HEK293 (cell line): ENCODE measurements around the gene TMEM255A.

Experiments
- KLF1 ChIP-seq: fragments of 450-650 bp; formaldehyde crosslinking; IDR thresholded peaks from 2 replicates; pipeline ENCODE4 v1.5.1; 2016; ENCODE audit warnings: missing biosample characterization, missing genetic modification characterization
- KLF10 ChIP-seq: fragments of 450-650 bp; IDR thresholded peaks from 2 replicates; pipeline ENCODE4 v1.5.1; 2018; ENCODE audit warnings: missing biosample characterization, mild to moderate bottlenecking, missing genetic modification characterization
- OSR2 ChIP-seq: fragments of 450-650 bp; formaldehyde crosslinking; IDR thresholded peaks from 2 replicates; pipeline ENCODE4 v1.5.1; 2016; ENCODE audit warnings: missing biosample characterization, missing genetic modification characterization
- SETDB1 ChIP-seq: IDR thresholded peaks from one replicate; pipeline ENCODE4 v1.6.1; 2017; ENCODE audit warnings: mild to moderate bottlenecking, low read length, moderate library complexity, mixed read lengths; ENCODE audit not compliant: insufficient read length
- YY2 ChIP-seq: fragments of 450-650 bp; formaldehyde crosslinking; IDR thresholded peaks from 2 replicates; pipeline ENCODE4 v1.5.1; 2016; ENCODE audit warnings: missing biosample characterization, missing genetic modification characterization
- ZBTB17 ChIP-seq: fragments of 450-650 bp; formaldehyde crosslinking; IDR thresholded peaks from 2 replicates; pipeline ENCODE4 v1.5.1; 2016; ENCODE audit warnings: missing biosample characterization, missing genetic modification characterization
- ZBTB21 ChIP-seq: fragments of 450-650 bp; formaldehyde crosslinking; IDR thresholded peaks from 2 replicates; pipeline ENCODE4 v1.5.1; 2017; ENCODE audit warnings: missing biosample characterization, missing genetic modification characterization
- ZEB2 ChIP-seq: fragments of 450-650 bp; formaldehyde crosslinking; IDR thresholded peaks from 2 replicates; pipeline ENCODE4 v1.5.1; 2016; ENCODE audit warnings: missing biosample characterization, missing genetic modification characterization
- ZNF132 ChIP-seq: fragments of 450-650 bp; formaldehyde crosslinking; IDR thresholded peaks from 2 replicates; pipeline ENCODE4 v1.5.1; 2017; ENCODE audit warnings: missing biosample characterization, missing genetic modification characterization, borderline replicate concordance
- ZNF324 ChIP-seq: fragments of 450-650 bp; formaldehyde crosslinking; IDR thresholded peaks from 2 replicates; pipeline ENCODE4 v1.5.1; 2016; ENCODE audit warnings: missing biosample characterization, missing genetic modification characterization
- ZNF335 ChIP-seq: fragments of 450-650 bp; formaldehyde crosslinking; conservative IDR thresholded peaks from 2 replicates; pipeline ENCODE4 v1.5.1; 2016; ENCODE audit warnings: missing biosample characterization, missing genetic modification characterization
- ZNF510 ChIP-seq: fragments of 450-650 bp; formaldehyde crosslinking; IDR thresholded peaks from 2 replicates; pipeline ENCODE4 v1.5.1; 2018; ENCODE audit warnings: mild to moderate bottlenecking, missing genetic modification characterization, missing biosample characterization; ENCODE audit not compliant: insufficient replicate concordance
- ZNF521 ChIP-seq: fragments of 450-650 bp; formaldehyde crosslinking; IDR thresholded peaks from 2 replicates; pipeline ENCODE4 v1.5.1; 2017; ENCODE audit warnings: missing biosample characterization, mild to moderate bottlenecking, missing genetic modification characterization
- ZNF596 ChIP-seq: fragments of 450-650 bp; IDR thresholded peaks from 2 replicates; pipeline ENCODE4 v1.5.0; 2018; ENCODE audit warnings: missing biosample characterization, mild to moderate bottlenecking, missing genetic modification characterization, moderate library complexity
- ZNF707 ChIP-seq: fragments of 450-650 bp; formaldehyde crosslinking; IDR thresholded peaks from 2 replicates; pipeline ENCODE4 v1.5.1; 2016; ENCODE audit warnings: missing biosample characterization, missing genetic modification characterization
- ZNF747 ChIP-seq: fragments of 450-650 bp; formaldehyde crosslinking; IDR thresholded peaks from 2 replicates; pipeline ENCODE4 v1.5.1; 2016; ENCODE audit warnings: missing biosample characterization, missing genetic modification characterization
- ZNF76 ChIP-seq: fragments of 450-650 bp; formaldehyde crosslinking; IDR thresholded peaks from 2 replicates; pipeline ENCODE4; 2016; ENCODE audit warnings: low read depth, missing biosample characterization, missing genetic modification characterization, borderline replicate concordance
- ZSCAN23 ChIP-seq: fragments of 450-650 bp; formaldehyde crosslinking; IDR thresholded peaks from 2 replicates; pipeline ENCODE4 v1.5.1; 2016; ENCODE audit warnings: missing biosample characterization, missing genetic modification characterization
- ZSCAN30 ChIP-seq: fragments of 450-650 bp; IDR thresholded peaks from 2 replicates; pipeline ENCODE4 v1.5.1; 2018; ENCODE audit warnings: missing biosample characterization, mild to moderate bottlenecking, missing genetic modification characterization, moderate library complexity
- TF ChIP-seq, protein P1 (sequence below): fragments of 450-650 bp; formaldehyde crosslinking; IDR thresholded peaks from 2 replicates; pipeline ENCODE4 v1.5.1; 2017; ENCODE audit warnings: missing biosample characterization, missing genetic modification characterization
- TF ChIP-seq, protein P2 (sequence below): fragments of 450-650 bp; formaldehyde crosslinking; IDR thresholded peaks from 2 replicates; pipeline ENCODE4 v1.5.1; 2017; ENCODE audit warnings: missing biosample characterization, missing genetic modification characterization
- TF ChIP-seq, protein P3 (sequence below): fragments of 450-650 bp; formaldehyde crosslinking; optimal IDR thresholded peaks from 2 replicates; pipeline ENCODE3; 2016; ENCODE audit warnings: missing biosample characterization, mild to moderate bottlenecking, missing genetic modification characterization
- TF ChIP-seq, protein P4 (sequence below): fragments of 450-650 bp; formaldehyde crosslinking; IDR thresholded peaks from 2 replicates; pipeline ENCODE4 v1.5.0; 2017; ENCODE audit warnings: missing biosample characterization, missing genetic modification characterization, borderline replicate concordance
- TF ChIP-seq, protein P5 (sequence below): fragments of 450-650 bp; formaldehyde crosslinking; IDR thresholded peaks from 2 replicates; pipeline ENCODE4 v1.5.1; 2017; ENCODE audit warnings: missing biosample characterization, missing genetic modification characterization
- TF ChIP-seq, protein P6 (sequence below): fragments of 450-650 bp; formaldehyde crosslinking; IDR thresholded peaks from 2 replicates; pipeline ENCODE4 v1.5.1; 2016; ENCODE audit warnings: missing biosample characterization, missing genetic modification characterization
- TF ChIP-seq, protein P7 (sequence below): fragments of 450-650 bp; formaldehyde crosslinking; IDR thresholded peaks from 2 replicates; pipeline ENCODE4 v1.5.1; 2017; ENCODE audit warnings: missing biosample characterization, missing genetic modification characterization
- TF ChIP-seq, protein P8 (sequence below): fragments of 450-650 bp; formaldehyde crosslinking; IDR thresholded peaks from 2 replicates; pipeline ENCODE4 v1.5.1; 2016; ENCODE audit warnings: missing biosample characterization, missing genetic modification characterization

The TMEM255A gene

DNA sequence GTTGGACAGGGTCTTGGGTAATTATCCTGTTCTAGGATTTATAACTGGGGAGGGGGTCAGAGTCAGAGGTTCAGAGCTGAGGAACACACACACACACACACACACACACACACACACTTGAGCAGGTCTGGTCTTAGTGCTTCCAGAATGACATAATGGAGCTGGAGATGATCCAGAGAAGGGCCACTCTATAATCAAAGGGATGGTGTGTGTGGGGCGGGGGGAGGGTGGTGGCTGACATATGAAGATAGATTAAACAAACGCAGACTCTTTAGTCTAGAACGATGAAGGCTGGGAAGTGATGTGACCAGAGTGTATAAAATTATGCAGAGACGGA is 434 bp upstream of the TMEM255A start (continued):
- TF ChIP-seq, protein P1, sequence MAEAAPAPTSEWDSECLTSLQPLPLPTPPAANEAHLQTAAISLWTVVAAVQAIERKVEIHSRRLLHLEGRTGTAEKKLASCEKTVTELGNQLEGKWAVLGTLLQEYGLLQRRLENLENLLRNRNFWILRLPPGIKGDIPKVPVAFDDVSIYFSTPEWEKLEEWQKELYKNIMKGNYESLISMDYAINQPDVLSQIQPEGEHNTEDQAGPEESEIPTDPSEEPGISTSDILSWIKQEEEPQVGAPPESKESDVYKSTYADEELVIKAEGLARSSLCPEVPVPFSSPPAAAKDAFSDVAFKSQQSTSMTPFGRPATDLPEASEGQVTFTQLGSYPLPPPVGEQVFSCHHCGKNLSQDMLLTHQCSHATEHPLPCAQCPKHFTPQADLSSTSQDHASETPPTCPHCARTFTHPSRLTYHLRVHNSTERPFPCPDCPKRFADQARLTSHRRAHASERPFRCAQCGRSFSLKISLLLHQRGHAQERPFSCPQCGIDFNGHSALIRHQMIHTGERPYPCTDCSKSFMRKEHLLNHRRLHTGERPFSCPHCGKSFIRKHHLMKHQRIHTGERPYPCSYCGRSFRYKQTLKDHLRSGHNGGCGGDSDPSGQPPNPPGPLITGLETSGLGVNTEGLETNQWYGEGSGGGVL (tag by site-specific recombination), result peak; percentile 96
- TF ChIP-seq ZNF132 (tag by site-specific recombination), result no peak
- no peak for TF ChIP-seq ZNF596 (tag by site-specific recombination)
- TF ChIP-seq, protein P2, sequence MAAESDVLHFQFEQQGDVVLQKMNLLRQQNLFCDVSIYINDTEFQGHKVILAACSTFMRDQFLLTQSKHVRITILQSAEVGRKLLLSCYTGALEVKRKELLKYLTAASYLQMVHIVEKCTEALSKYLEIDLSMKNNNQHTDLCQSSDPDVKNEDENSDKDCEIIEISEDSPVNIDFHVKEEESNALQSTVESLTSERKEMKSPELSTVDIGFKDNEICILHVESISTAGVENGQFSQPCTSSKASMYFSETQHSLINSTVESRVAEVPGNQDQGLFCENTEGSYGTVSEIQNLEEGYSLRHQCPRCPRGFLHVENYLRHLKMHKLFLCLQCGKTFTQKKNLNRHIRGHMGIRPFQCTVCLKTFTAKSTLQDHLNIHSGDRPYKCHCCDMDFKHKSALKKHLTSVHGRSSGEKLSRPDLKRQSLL, result peak; percentile 86
- TF ChIP-seq ZNF324 (tag by site-specific recombination), result peak; percentile 89
- TF ChIP-seq, protein P3, sequence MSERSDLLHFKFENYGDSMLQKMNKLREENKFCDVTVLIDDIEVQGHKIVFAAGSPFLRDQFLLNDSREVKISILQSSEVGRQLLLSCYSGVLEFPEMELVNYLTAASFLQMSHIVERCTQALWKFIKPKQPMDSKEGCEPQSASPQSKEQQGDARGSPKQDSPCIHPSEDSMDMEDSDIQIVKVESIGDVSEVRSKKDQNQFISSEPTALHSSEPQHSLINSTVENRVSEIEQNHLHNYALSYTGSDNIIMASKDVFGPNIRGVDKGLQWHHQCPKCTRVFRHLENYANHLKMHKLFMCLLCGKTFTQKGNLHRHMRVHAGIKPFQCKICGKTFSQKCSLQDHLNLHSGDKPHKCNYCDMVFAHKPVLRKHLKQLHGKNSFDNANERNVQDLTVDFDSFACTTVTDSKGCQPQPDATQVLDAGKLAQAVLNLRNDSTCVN (tag by site-specific recombination), result no peak
- TF ChIP-seq OSR2, result peak; percentile 64
- TF ChIP-seq, protein P4, sequence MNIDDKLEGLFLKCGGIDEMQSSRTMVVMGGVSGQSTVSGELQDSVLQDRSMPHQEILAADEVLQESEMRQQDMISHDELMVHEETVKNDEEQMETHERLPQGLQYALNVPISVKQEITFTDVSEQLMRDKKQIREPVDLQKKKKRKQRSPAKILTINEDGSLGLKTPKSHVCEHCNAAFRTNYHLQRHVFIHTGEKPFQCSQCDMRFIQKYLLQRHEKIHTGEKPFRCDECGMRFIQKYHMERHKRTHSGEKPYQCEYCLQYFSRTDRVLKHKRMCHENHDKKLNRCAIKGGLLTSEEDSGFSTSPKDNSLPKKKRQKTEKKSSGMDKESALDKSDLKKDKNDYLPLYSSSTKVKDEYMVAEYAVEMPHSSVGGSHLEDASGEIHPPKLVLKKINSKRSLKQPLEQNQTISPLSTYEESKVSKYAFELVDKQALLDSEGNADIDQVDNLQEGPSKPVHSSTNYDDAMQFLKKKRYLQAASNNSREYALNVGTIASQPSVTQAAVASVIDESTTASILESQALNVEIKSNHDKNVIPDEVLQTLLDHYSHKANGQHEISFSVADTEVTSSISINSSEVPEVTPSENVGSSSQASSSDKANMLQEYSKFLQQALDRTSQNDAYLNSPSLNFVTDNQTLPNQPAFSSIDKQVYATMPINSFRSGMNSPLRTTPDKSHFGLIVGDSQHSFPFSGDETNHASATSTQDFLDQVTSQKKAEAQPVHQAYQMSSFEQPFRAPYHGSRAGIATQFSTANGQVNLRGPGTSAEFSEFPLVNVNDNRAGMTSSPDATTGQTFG (tag by site-specific recombination), result 0 out of 2 replicates have a peak, but pooled peaks have one; percentile 48
- TF ChIP-seq KLF10 (tag by site-specific recombination), result peak; percentile 77
- TF ChIP-seq KLF1, result peak; percentile 90
- TF ChIP-seq ZNF747 (tag by site-specific recombination), result no peak
- peak; percentile 34; the same call in 1 of the 2 replicates for TF ChIP-seq ZNF335 (tag by site-specific recombination)
- TF ChIP-seq, protein P5, sequence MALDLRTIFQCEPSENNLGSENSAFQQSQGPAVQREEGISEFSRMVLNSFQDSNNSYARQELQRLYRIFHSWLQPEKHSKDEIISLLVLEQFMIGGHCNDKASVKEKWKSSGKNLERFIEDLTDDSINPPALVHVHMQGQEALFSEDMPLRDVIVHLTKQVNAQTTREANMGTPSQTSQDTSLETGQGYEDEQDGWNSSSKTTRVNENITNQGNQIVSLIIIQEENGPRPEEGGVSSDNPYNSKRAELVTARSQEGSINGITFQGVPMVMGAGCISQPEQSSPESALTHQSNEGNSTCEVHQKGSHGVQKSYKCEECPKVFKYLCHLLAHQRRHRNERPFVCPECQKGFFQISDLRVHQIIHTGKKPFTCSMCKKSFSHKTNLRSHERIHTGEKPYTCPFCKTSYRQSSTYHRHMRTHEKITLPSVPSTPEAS (tag by site-specific recombination), result peak; percentile 88
- TF ChIP-seq ZNF76 (tag by site-specific recombination), result peak; percentile 34; the same call in 1 of the 2 replicates
- TF ChIP-seq ZEB2 (tag by site-specific recombination), result peak; percentile 70
- no peak for TF ChIP-seq ZNF521 (tag by site-specific recombination)
- peak; percentile 89 for TF ChIP-seq ZBTB17 (tag by site-specific recombination)
- TF ChIP-seq YY2, result no peak
- no peak for TF ChIP-seq ZSCAN30 (tag by site-specific recombination)
- peak; percentile 75 for TF ChIP-seq ZBTB21 (tag by site-specific recombination)
- TF ChIP-seq, protein P6, sequence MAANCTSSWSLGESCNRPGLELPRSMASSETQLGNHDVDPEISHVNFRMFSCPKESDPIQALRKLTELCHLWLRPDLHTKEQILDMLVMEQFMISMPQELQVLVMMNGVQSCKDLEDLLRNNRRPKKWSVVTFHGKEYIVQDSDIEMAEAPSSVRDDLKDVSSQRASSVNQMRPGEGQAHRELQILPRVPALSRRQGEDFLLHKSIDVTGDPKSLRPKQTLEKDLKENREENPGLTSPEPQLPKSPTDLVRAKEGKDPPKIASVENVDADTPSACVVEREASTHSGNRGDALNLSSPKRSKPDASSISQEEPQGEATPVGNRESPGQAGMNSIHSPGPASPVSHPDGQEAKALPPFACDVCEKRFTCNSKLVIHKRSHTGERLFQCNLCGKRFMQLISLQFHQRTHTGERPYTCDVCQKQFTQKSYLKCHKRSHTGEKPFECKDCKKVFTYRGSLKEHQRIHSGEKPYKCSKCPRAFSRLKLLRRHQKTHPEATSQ (tag by site-specific recombination), result no peak
- TF ChIP-seq ZNF707 (tag by site-specific recombination), result no peak
- peak; percentile 80 for TF ChIP-seq ZSCAN23 (tag by site-specific recombination)
- TF ChIP-seq SETDB1, result no peak
- peak; percentile 7 for TF ChIP-seq ZNF510 (tag by site-specific recombination)
- TF ChIP-seq, protein P7, sequence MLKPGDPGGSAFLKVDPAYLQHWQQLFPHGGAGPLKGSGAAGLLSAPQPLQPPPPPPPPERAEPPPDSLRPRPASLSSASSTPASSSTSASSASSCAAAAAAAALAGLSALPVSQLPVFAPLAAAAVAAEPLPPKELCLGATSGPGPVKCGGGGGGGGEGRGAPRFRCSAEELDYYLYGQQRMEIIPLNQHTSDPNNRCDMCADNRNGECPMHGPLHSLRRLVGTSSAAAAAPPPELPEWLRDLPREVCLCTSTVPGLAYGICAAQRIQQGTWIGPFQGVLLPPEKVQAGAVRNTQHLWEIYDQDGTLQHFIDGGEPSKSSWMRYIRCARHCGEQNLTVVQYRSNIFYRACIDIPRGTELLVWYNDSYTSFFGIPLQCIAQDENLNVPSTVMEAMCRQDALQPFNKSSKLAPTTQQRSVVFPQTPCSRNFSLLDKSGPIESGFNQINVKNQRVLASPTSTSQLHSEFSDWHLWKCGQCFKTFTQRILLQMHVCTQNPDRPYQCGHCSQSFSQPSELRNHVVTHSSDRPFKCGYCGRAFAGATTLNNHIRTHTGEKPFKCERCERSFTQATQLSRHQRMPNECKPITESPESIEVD (tag by site-specific recombination), result no peak
- TF ChIP-seq, protein P8, sequence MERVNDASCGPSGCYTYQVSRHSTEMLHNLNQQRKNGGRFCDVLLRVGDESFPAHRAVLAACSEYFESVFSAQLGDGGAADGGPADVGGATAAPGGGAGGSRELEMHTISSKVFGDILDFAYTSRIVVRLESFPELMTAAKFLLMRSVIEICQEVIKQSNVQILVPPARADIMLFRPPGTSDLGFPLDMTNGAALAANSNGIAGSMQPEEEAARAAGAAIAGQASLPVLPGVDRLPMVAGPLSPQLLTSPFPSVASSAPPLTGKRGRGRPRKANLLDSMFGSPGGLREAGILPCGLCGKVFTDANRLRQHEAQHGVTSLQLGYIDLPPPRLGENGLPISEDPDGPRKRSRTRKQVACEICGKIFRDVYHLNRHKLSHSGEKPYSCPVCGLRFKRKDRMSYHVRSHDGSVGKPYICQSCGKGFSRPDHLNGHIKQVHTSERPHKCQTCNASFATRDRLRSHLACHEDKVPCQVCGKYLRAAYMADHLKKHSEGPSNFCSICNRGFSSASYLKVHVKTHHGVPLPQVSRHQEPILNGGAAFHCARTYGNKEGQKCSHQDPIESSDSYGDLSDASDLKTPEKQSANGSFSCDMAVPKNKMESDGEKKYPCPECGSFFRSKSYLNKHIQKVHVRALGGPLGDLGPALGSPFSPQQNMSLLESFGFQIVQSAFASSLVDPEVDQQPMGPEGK, result peak; percentile 82; the same call in 1 of the 2 replicates
